K562 (cell line): ENCODE data around the gene MRPL48. TPM values are rescaled to one million over a fixed set of nuclear protein-coding genes. Genes with fewer than 3 reads are reported as not detected.

ENCODE experiments used
- ARNT ChIP-seq, 2 experiments: fragments of 450-650 bp; IDR thresholded peaks; 2 replicates each; pipeline ENCODE4 v1.6.1; 2016; ENCODE audit warnings: mild to moderate bottlenecking in 1 of 2
- ELF4 ChIP-seq: fragments of 450-650 bp; formaldehyde crosslinking; IDR thresholded peaks from 2 replicates; pipeline ENCODE4 v1.4.0; 2022; ENCODE audit warnings: missing genetic modification characterization
- ETV6 ChIP-seq, 3 experiments: fragments of 150-350 bp in 1 of 3; sonication (generic) in 1 of 3; formaldehyde crosslinking in 1 of 3; IDR thresholded peaks; 2 replicates each; pipeline versions ENCODE4 v1.6.1 to v1.8.0; 2014 to 2022; ENCODE audit warnings: borderline replicate concordance in 2 of 3, low read depth in 2 of 3, antibody characterized with exemption in 1 of 3, low read length in 1 of 3, mild to moderate bottlenecking in 1 of 3, missing genetic modification reagents in 1 of 3
- FOS ChIP-seq: IDR thresholded peaks from 3 replicates; pipeline ENCODE4 v1.6.1; 2011; ENCODE audit not compliant: insufficient read length; ENCODE audit errors: extremely low read depth
- FOXA3 ChIP-seq, 2 experiments: fragments of 450-650 bp in 1 of 2; sonication (generic) in 1 of 2; formaldehyde crosslinking; IDR thresholded peaks in 1 of 2; conservative IDR thresholded peaks in 1 of 2; 2 replicates each; pipeline versions ENCODE4 v1.4.0 to v1.8.0; 2020 to 2022; ENCODE audit warnings: mild to moderate bottlenecking in 2 of 2, missing genetic modification reagents in 1 of 2
- FOXM1 ChIP-seq, 2 experiments: fragments of 450-650 bp in 1 of 2; sonication (generic) in 1 of 2; formaldehyde crosslinking in 1 of 2; IDR thresholded peaks; 2 replicates each; pipeline versions ENCODE4 v1.6.1 to v1.9.0; 2017 to 2022; ENCODE audit warnings: low read depth in 2 of 2, mild to moderate bottlenecking in 2 of 2, missing genetic modification reagents in 1 of 2, moderate library complexity in 1 of 2
- GATAD2A ChIP-seq: fragments of 450-650 bp; IDR thresholded peaks from 2 replicates; pipeline ENCODE4 v1.6.1; 2017
- GATAD2B ChIP-seq: fragments of 450-650 bp; IDR thresholded peaks from 2 replicates; pipeline ENCODE4 v1.6.1; 2017; ENCODE audit warnings: mild to moderate bottlenecking, borderline replicate concordance
- GTF2A2 ChIP-seq: IDR thresholded peaks from 2 replicates; pipeline ENCODE4 v1.6.1; 2016; ENCODE audit warnings: mild to moderate bottlenecking, missing genetic modification characterization, missing compliant biosample characterization
- HDAC3 ChIP-seq: fragments of 450-650 bp; IDR thresholded peaks from 2 replicates; pipeline ENCODE4 v1.6.1; 2018; ENCODE audit warnings: borderline replicate concordance, mild to moderate bottlenecking, moderate library complexity; ENCODE audit not compliant: partially characterized antibody
- HDAC8 ChIP-seq: fragments of 450-650 bp; IDR thresholded peaks from 2 replicates; pipeline ENCODE4 v1.6.1; 2016; ENCODE audit warnings: mild to moderate bottlenecking, missing genetic modification characterization, moderate library complexity, missing compliant biosample characterization
- HLTF ChIP-seq: fragments of 450-650 bp; IDR thresholded peaks from 2 replicates; pipeline ENCODE4 v1.6.1; 2016
- JUN ChIP-seq, 2 experiments: sonication (generic) in 1 of 2; formaldehyde crosslinking in 1 of 2; IDR thresholded peaks; 2 replicates each; pipeline versions ENCODE4 v1.6.1 to v1.8.0; 2012 to 2022; ENCODE audit warnings: borderline replicate concordance in 2 of 2, mild to moderate bottlenecking in 2 of 2, improper control_type of control experiment in 1 of 2, low read depth in 1 of 2, low read length in 1 of 2, missing genetic modification reagents in 1 of 2
- MCM2 ChIP-seq: fragments of 450-650 bp; IDR thresholded peaks from 2 replicates; pipeline ENCODE4 v1.6.1; 2017; ENCODE audit warnings: low read depth, mild to moderate bottlenecking
- MIER1 ChIP-seq: fragments of 450-650 bp; IDR thresholded peaks from 2 replicates; pipeline ENCODE4 v1.6.1; 2016; ENCODE audit warnings: antibody characterized with exemption, mild to moderate bottlenecking, low read depth
- NFE2 ChIP-seq: IDR thresholded peaks from 2 replicates; pipeline ENCODE4 v1.6.1; 2014; ENCODE audit warnings: antibody characterized with exemption, low read depth
- PHF20 ChIP-seq: fragments of 450-650 bp; IDR thresholded peaks from 2 replicates; pipeline ENCODE4 v1.6.1; 2018; ENCODE audit not compliant: partially characterized antibody
- POLR2G ChIP-seq: fragments of 200-400 bp; formaldehyde crosslinking; IDR thresholded peaks from 2 replicates; pipeline ENCODE4 v1.6.1; 2017; ENCODE audit warnings: low read depth, mild to moderate bottlenecking, antibody characterized with exemption, low read length, moderate library complexity
- TAF7 ChIP-seq: fragments of 450-650 bp; IDR thresholded peaks from 2 replicates; pipeline ENCODE4 v1.6.1; 2016; ENCODE audit warnings: missing genetic modification characterization, missing compliant biosample characterization
- ZNF57 ChIP-seq: fragments of 450-650 bp; formaldehyde crosslinking; IDR thresholded peaks from 2 replicates; pipeline ENCODE4 v1.4.0; 2020; ENCODE audit warnings: mild to moderate bottlenecking, moderate library complexity
- ZNF644 ChIP-seq: fragments of 200-800 bp; sonication (Bioruptor generic); IDR thresholded peaks from 2 replicates; pipeline ENCODE4 v1.6.1; 2016; ENCODE audit warnings: low read depth, missing genetic modification characterization, missing compliant biosample characterization
- polyA plus RNA-seq, 8 experiments: library from polyadenylated mRNA; depleted of rRNA in 4 of 8; stranded (reverse) in 5 of 8; unstranded in 3 of 8; fragments of >200 nt; fragmentation: Nextera tagmentation in 2 of 8; fragmentation: Illumina TruSeq in 1 of 8; extraction: Ambion mirVana in 2 of 8; extraction: Trizol in 1 of 8; gene quantifications; 2 replicates each; pipeline versions ENCODE4 v1.2.1 to v1.2.3, GENCODE V29; 2011 to 2014; ENCODE audit warnings: inconsistent platforms in 1 of 8, missing spikeins in 1 of 8
- total RNA-seq, 7 experiments: library from RNA; depleted of rRNA in 6 of 7; stranded (reverse); fragments of >200 nt in 6 of 7; fragmentation: Illumina TruSeq in 2 of 7; extraction: Trizol in 2 of 7; gene quantifications; 2 replicates each; pipeline versions ENCODE4 v1.2.1 to v1.2.3, GENCODE V29; 2011 to 2021; ENCODE audit warnings: low replicate concordance in 1 of 7
- TF ChIP-seq, protein P1 (sequence below), 2 experiments: fragments of 450-650 bp in 1 of 2; sonication (generic) in 1 of 2; formaldehyde crosslinking; conservative IDR thresholded peaks; 2 replicates each; pipeline versions ENCODE4 v1.4.0 to v1.8.1; 2020 to 2022; ENCODE audit warnings: mild to moderate bottlenecking in 1 of 2, missing genetic modification reagents in 1 of 2
- TF ChIP-seq, protein P2 (sequence below): fragments of 250-450 bp; sonication (Bioruptor Pico); IDR thresholded peaks from 2 replicates; pipeline ENCODE4 v1.5.0; 2020; ENCODE audit warnings: mild to moderate bottlenecking, borderline replicate concordance
- TF ChIP-seq, protein P3 (sequence below): sonication (generic); formaldehyde crosslinking; IDR thresholded peaks from 2 replicates; pipeline ENCODE4 v1.8.0; 2022; ENCODE audit warnings: mild to moderate bottlenecking, missing genetic modification reagents

The MRPL48 gene
- total and polyA plus RNA-seq, 9 of the 15 experiments (the other 6 are each of a cell fraction or from before 2014, with no cell fraction given): 66.0 to 237 (median 104) TPM

DNA sequence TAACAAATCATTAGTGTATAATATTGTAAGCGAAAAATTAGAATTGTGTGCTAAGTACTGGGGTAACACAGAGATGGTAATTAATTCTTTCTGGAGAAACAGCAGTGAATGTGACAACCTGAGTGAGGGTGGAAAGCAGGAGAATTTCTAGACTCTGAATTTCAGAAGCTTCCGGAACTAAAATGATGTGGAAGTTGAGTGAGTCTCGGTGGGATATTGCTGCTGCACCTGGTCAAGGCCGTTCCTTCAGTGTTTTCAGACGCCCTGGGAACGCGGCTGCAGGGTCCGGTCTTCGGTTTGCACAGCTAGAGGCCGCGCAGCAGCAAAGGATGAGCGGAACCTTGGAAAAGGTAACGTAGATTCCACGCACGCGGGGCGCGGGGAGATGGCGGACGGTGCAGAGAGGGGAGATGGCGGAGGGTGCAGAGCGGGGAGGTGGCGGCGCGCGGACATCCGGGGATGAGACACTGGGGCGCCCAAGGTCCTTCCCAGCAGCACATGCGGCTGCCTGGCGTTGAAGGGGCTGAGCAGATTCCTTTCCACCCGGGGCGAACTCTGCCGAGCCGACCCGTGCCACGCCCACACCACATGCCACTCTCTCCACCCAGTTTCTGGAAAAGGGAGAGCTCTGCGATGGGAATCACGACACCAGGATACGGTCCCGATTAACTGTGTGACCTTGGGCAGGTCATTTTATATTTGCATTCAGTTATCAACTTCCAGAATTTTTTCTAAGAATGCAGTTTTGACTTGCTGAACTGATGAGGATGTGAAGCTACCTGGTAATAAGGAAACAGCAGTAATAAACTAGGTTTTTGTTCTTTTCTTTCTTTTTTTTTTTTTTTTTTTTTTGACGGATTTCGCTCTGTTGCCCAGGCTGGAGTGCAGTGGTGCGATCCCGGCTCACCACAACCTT is at the start of gene MRPL48 (continued):
- TF ChIP-seq, protein P1, sequence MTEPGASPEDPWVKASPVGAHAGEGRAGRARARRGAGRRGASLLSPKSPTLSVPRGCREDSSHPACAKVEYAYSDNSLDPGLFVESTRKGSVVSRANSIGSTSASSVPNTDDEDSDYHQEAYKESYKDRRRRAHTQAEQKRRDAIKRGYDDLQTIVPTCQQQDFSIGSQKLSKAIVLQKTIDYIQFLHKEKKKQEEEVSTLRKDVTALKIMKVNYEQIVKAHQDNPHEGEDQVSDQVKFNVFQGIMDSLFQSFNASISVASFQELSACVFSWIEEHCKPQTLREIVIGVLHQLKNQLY (CRISPR knock-in tag; conservative IDR thresholded peaks at IDR 0.05): no peak
- TF ChIP-seq FOXA3 (CRISPR knock-in tag; conservative IDR thresholded peaks at IDR 0.05 in 1 of 2, IDR thresholded peaks at IDR 0.05 in 1 of 2) (no peak), HLTF (peak; percentile 94), GATAD2B (0 out of 2 replicates have a peak, but pooled peaks have one; percentile 75), FOS (no peak), ZNF57 (CRISPR knock-in tag) (no peak), GTF2A2 (peak; percentile 85; the same call in 1 of the 2 replicates), ETV6 (IDR thresholded peaks at IDR 0.05; ENCODE audit: borderline replicate concordance in 1 of 2, low read depth in 2 of 2, low read length in 1 of 2) (no peak), ETV6 (CRISPR knock-in tag; IDR thresholded peaks at IDR 0.05; ENCODE audit: borderline replicate concordance) (0 out of 2 replicates have a peak, but pooled peaks have one; percentile 32), ZNF644 (tag) (peak; percentile 24; the same call in 1 of the 2 replicates), POLR2G (peak; percentile 96), JUN (IDR thresholded peaks at IDR 0.05; ENCODE audit: borderline replicate concordance, low read depth, low read length) (peak; percentile 3; the same call in 1 of the 2 replicates), JUN (CRISPR knock-in tag; IDR thresholded peaks at IDR 0.05; ENCODE audit: borderline replicate concordance) (no peak), MCM2 (no peak), PHF20 (peak; percentile 97), TAF7 (tag) (peak; percentile 99), ELF4 (CRISPR knock-in tag) (peak; percentile 64), FOXM1 (IDR thresholded peaks at IDR 0.05; ENCODE audit: low read depth) (peak; percentile 70), FOXM1 (CRISPR knock-in tag; IDR thresholded peaks at IDR 0.05; ENCODE audit: low read depth) (peak; percentile 47; the same call in 1 of the 2 replicates), HDAC3 (peak; percentile 59), GATAD2A (peak; percentile 75), HDAC8 (peak; percentile 67; the same call in 1 of the 2 replicates), ARNT (IDR thresholded peaks at IDR 0.05) (peak; percentile 88 to 97), NFE2 (no peak), MIER1 (peak; percentile 79)
- TF ChIP-seq, protein P2, sequence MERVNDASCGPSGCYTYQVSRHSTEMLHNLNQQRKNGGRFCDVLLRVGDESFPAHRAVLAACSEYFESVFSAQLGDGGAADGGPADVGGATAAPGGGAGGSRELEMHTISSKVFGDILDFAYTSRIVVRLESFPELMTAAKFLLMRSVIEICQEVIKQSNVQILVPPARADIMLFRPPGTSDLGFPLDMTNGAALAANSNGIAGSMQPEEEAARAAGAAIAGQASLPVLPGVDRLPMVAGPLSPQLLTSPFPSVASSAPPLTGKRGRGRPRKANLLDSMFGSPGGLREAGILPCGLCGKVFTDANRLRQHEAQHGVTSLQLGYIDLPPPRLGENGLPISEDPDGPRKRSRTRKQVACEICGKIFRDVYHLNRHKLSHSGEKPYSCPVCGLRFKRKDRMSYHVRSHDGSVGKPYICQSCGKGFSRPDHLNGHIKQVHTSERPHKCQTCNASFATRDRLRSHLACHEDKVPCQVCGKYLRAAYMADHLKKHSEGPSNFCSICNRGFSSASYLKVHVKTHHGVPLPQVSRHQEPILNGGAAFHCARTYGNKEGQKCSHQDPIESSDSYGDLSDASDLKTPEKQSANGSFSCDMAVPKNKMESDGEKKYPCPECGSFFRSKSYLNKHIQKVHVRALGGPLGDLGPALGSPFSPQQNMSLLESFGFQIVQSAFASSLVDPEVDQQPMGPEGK (CRISPR knock-in tag): no peak
- TF ChIP-seq, protein P3, sequence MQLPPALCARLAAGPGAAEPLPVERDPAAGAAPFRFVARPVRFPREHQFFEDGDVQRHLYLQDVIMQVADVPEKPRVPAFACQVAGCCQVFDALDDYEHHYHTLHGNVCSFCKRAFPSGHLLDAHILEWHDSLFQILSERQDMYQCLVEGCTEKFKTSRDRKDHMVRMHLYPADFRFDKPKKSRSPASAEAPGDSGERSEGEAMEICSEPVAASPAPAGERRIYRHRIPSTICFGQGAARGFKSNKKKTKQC (CRISPR knock-in tag): peak; percentile 88
